B cell (primary cell): ENCODE results near the gene IL19. TPM values are rescaled to one million over a fixed set of nuclear protein-coding genes. Genes with fewer than 3 reads are reported as not detected.
A peak's percentile ranks its signal among the peaks of the same experiment; 100 is the strongest.

ENCODE experiments used
- ATAC-seq: fragments of 200-7000 bp; cut with Tn5 transposase; one replicate; pipeline ENCODE4 v1.10.0; 2021; ENCODE audit warnings: low read depth, mild to moderate bottlenecking, moderate number of reproducible peaks, moderate library complexity
- CTCF ChIA-PET: fragments of 350-600 bp; sonication (Branson Sonifier 250); formaldehyde crosslinking; loops from one replicate; lab custom pipeline; 2021; ENCODE audit warnings: antibody characterized with exemption, inconsistent platforms; lab: Charles Lee
- POLR2A ChIA-PET: fragments of 350-600 bp; sonication (Branson Sonifier 250); formaldehyde crosslinking; loops from one replicate; lab custom pipeline; 2021; ENCODE audit warnings: antibody characterized with exemption; lab: Charles Lee
- DNase-seq: peaks from one replicate; pipeline ENCODE4 v3.0.0; 2013
- H2AFZ ChIP-seq: 2 replicates; pipeline ENCODE4 v1.6.1; 2012; ENCODE audit warnings: mild to moderate bottlenecking, low read depth, low read length; ENCODE audit not compliant: insufficient read depth, poor library complexity, severe bottlenecking
- H3K27ac ChIP-seq, 2 donors: 1 replicate in 1 of 2; 2 replicates in 1 of 2; pipeline ENCODE4 v1.5.1; 2012 to 2013; ENCODE audit warnings: low read length in 2 of 2, mild to moderate bottlenecking in 2 of 2, moderate library complexity in 1 of 2
- H3K27me3 ChIP-seq, 4 experiments: fragments of 200-600 bp in 1 of 4; sonication (generic) in 1 of 4; replicated peaks in 1 of 4; 1 replicate in 2 of 4; 2 replicates in 2 of 4; pipeline versions ENCODE4 v1.6.1 to v1.7.0; 2013 to 2016; ENCODE audit warnings: low read length in 3 of 4, mild to moderate bottlenecking in 2 of 4, mixed read lengths in 1 of 4, moderate library complexity in 1 of 4; ENCODE audit not compliant: insufficient read depth in 4 of 4, control insufficient read depth in 3 of 4; ENCODE audit errors: control extremely low read depth in 1 of 4
- H3K36me3 ChIP-seq, 2 experiments: replicated peaks in 1 of 2; 1 replicate in 1 of 2; 2 replicates in 1 of 2; pipeline versions ENCODE4 v1.6.1 to v1.7.1; 2013; ENCODE audit warnings: low read length in 1 of 2; ENCODE audit not compliant: insufficient read depth in 2 of 2, control insufficient read depth in 1 of 2; ENCODE audit errors: control extremely low read depth in 1 of 2, extremely low read depth in 1 of 2
- H3K4me1 ChIP-seq, 2 donors: fragments of 200-600 bp in 1 of 2; sonication (generic) in 1 of 2; 1 replicate in 1 of 2; 2 replicates in 1 of 2; pipeline versions ENCODE4 v1.5.1 to v1.6.1; 2013 to 2017; ENCODE audit warnings: low read length in 2 of 2; ENCODE audit not compliant: control insufficient read depth in 2 of 2, insufficient read depth in 2 of 2
- H3K4me2 ChIP-seq: replicated peaks from 2 replicates; pipeline ENCODE3; 2012; ENCODE audit warnings: mild to moderate bottlenecking, low read depth, low read length; ENCODE audit not compliant: poor library complexity, severe bottlenecking
- H3K4me3 ChIP-seq, 5 experiments: fragments of 200-600 bp in 1 of 5; sonication (generic) in 1 of 5; 1 replicate in 3 of 5; 2 replicates in 2 of 5; pipeline versions ENCODE4 v1.5.1 to v1.7.0; 2011 to 2016; ENCODE audit warnings: low read length in 4 of 5, mild to moderate bottlenecking in 4 of 5, low read depth in 2 of 5, control low read depth in 1 of 5, moderate library complexity in 1 of 5; ENCODE audit not compliant: insufficient read depth in 1 of 5; ENCODE audit errors: control extremely low read depth in 1 of 5, extremely low read depth in 1 of 5
- H3K79me2 ChIP-seq: fragments of 200-600 bp; sonication (generic); one replicate; pipeline ENCODE4 v1.6.0; 2016; ENCODE audit warnings: low read length; ENCODE audit not compliant: control insufficient read depth, insufficient read depth
- H3K9ac ChIP-seq: fragments of 200-600 bp; sonication (generic); 2 replicates; pipeline ENCODE4 v1.6.1; 2017; ENCODE audit warnings: mild to moderate bottlenecking, low read length, moderate library complexity
- H3K9me3 ChIP-seq, 3 donors: one replicate each; pipeline versions ENCODE4 v1.6.1 to v1.7.1; 2013; ENCODE audit warnings: low read length in 2 of 3; ENCODE audit not compliant: control insufficient read depth in 2 of 3, insufficient read depth in 1 of 3; ENCODE audit errors: control extremely low read depth in 1 of 3
- H4K20me1 ChIP-seq: 2 replicates; pipeline ENCODE4 v1.6.0; 2012; ENCODE audit warnings: mild to moderate bottlenecking, low read length; ENCODE audit not compliant: insufficient read depth, control insufficient read depth, poor library complexity, severe bottlenecking
- H3K27ac Mint-ChIP-seq: one replicate; pipeline ENCODE4 v1.8.0; 2021; ENCODE audit warnings: mixed read lengths
- H3K27me3 Mint-ChIP-seq: one replicate; pipeline ENCODE4 v1.8.0; 2021; ENCODE audit warnings: mixed read lengths
- H3K4me1 Mint-ChIP-seq: one replicate; pipeline ENCODE4 v1.8.0; 2021; ENCODE audit warnings: mixed read lengths
- H3K4me3 Mint-ChIP-seq: one replicate; pipeline ENCODE4 v1.8.0; 2021; ENCODE audit warnings: mixed read lengths
- H3K9me3 Mint-ChIP-seq: one replicate; pipeline ENCODE4 v1.8.0; 2022; ENCODE audit warnings: mixed read lengths; ENCODE audit not compliant: insufficient read depth
- EZH2 ChIP-seq: IDR thresholded peaks from 2 replicates; pipeline ENCODE4 v1.6.1; 2012; ENCODE audit warnings: borderline replicate concordance, low read depth, mild to moderate bottlenecking, moderate library complexity, low read length; ENCODE audit not compliant: insufficient read depth, poor library complexity, severe bottlenecking
- WGBS: methylation state at CpG from one replicate; pipeline ENCODE4 v1.1.5; 2013; ENCODE audit warnings: missing lambda C conversion rate; ENCODE audit not compliant: insufficient coverage; 5-methylcytosine and 5-hydroxymethylcytosine counted together
- intact Hi-C: fragments of 100-400 bp; cut with micrococcal nuclease; formaldehyde crosslinking; loops from one replicate; pipeline ENCODE4 v1.10.0; 2022
- polyA plus RNA-seq: library from polyadenylated mRNA; depleted of rRNA; stranded (reverse); fragments of >200 nt; gene quantifications from 2 replicates; pipeline ENCODE4 v1.2.3, GENCODE V29; 2012
- total RNA-seq, 2 donors: library from RNA; stranded (reverse); fragments of 120-200 nt in 1 of 2; gene quantifications; 1 replicate in 1 of 2; 2 replicates in 1 of 2; pipeline versions ENCODE4 v1.2.3 to v1.2.4, GENCODE V29; 2013 to 2022
- TF ChIP-seq, protein P1 (sequence below): fragments of 200-600 bp; IDR thresholded peaks from one replicate; pipeline ENCODE4 v1.8.0; 2022; ENCODE audit warnings: antibody characterized with exemption, mild to moderate bottlenecking

The IL19 gene
- total and polyA plus RNA-seq, 2 donors (not counting 1 experiment from before 2014, with no cell fraction given) = 0.27 TPM; not detected in 1

DNA sequence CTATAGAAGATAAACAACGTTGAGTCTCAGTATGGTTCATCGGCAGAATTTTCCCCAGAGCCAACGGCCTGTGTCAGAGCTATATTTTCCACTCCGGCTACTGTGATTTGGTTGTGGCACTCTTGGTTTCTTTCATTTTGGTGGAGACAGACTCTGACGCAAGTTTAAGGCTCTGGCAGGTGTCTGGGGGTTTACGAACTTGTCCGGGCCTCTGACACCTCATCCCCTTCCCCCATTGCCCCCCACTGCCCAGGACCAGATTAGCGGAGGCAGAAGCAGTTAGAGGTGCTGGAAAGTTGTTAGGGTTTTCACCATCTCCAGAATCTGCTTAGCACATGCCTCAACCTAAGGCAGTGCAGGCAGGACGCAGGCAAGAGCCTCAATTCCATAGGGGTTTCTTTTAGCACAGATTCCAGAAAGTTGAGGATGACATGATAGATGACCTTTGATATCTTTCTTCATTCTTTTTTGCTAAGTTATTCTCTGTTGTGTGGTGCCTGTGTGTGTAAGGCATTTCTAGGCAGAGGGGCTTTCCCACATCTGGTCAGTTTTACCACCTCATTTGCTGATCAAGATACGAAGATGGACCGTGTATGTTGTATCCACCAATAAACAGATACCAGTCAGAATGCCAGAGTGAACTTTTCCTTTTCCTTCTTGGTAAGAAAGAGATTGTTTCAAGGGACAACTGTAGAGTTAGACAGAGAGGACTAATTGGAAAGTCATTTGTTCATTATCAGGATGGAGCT is 20.1 kb downstream of the IL19 start:
- ChIA-PET CTCF (interaction anchor here (0.7 to 2.8 kb wide), 7 partner anchors 9 to 66 kb away, joined by 3 to 8 read pairs (median 3); no protein-coding TSS in a partner anchor), POLR2A (interaction anchor here (0.9 kb wide), 1 partner anchor 19 kb away, joined by 3 read pairs; the partner anchor contains the start of gene IL10)
- intact Hi-C loops = no loop called here
- Mint-ChIP-seq H3K4me3 (peak overlapping the region; percentile 78), H3K9me3 (no peaks in the 10 kb centered on the region), H3K27me3 (no peaks in the 10 kb centered on the region), H3K4me1 (peaks cover 78% of the 10 kb centered on the region), H3K27ac (peak overlapping the region; percentile 89)
- DNase-seq (peak; percentile 74), ATAC-seq (peak; percentile 63)
- Histone ChIP-seq H3K4me1 (peaks cover 31 to 45% of the 10 kb centered on the region in 2 donors), H3K27me3 (peaks cover 0 to 4% (median 0%) of the 10 kb centered on the region in 4 experiments), H3K9me3 (no peaks in the 10 kb centered on the region), H3K4me3 (no peak overlapping the region), H2AFZ (no peak overlapping the region), H3K4me2 (peak overlapping the region; percentile 50), H3K9ac (no peak overlapping the region), H3K36me3 (no peaks in the 10 kb centered on the region), H3K27ac (peak overlapping the region in 1 of 2 donors; percentile 57), H4K20me1 (no peaks in the 10 kb centered on the region), H3K79me2 (no peaks in the 10 kb centered on the region)
- TF ChIP-seq EZH2 = no peak
- TF ChIP-seq, protein P1, sequence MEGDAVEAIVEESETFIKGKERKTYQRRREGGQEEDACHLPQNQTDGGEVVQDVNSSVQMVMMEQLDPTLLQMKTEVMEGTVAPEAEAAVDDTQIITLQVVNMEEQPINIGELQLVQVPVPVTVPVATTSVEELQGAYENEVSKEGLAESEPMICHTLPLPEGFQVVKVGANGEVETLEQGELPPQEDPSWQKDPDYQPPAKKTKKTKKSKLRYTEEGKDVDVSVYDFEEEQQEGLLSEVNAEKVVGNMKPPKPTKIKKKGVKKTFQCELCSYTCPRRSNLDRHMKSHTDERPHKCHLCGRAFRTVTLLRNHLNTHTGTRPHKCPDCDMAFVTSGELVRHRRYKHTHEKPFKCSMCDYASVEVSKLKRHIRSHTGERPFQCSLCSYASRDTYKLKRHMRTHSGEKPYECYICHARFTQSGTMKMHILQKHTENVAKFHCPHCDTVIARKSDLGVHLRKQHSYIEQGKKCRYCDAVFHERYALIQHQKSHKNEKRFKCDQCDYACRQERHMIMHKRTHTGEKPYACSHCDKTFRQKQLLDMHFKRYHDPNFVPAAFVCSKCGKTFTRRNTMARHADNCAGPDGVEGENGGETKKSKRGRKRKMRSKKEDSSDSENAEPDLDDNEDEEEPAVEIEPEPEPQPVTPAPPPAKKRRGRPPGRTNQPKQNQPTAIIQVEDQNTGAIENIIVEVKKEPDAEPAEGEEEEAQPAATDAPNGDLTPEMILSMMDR = no peak
- WGBS = 45% methylated on average over 2 of the region's 11 CpGs
